HG02981 (cell line): ENCODE data around the gene SHISA3.
A peak's percentile ranks its signal among the peaks of the same experiment; 100 is the strongest.

Experiments
- ATAC-seq: cut with Tn5 transposase; IDR thresholded peaks from one replicate; pipeline ENCODE4 v1.9.1; 2021; ENCODE audit warnings: mild to moderate bottlenecking, moderate library complexity; ENCODE audit not compliant: unreplicated experiment

Gene SHISA3

GRCh38 chr4:42391355-42391664 is 6.0 kb upstream of the SHISA3 start:
- no peak for ATAC-seq

GRCh38 chr4:42391981-42392380 is 5.3 kb upstream of the SHISA3 start:
- no peak for ATAC-seq

DNA sequence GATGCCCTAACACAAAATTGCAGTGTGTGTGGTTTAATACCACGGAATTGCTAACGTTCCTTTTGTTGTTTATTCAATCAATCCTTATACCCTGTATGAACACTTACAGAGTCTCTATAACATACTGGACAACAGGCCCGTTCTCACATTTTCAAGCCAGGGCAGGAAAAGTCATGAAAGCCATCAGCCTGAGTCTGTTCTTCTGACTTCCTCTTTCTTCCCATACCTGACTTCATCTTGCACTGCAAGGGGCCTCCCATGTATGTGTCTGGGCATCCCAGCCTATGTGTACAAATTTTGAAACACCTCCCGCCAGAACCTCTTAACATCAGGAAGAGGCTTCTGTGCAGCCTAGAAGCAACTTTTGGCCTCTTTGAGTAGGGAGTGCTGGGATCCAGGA is 4.9 kb upstream of the SHISA3 start:
- no peak for ATAC-seq

DNA sequence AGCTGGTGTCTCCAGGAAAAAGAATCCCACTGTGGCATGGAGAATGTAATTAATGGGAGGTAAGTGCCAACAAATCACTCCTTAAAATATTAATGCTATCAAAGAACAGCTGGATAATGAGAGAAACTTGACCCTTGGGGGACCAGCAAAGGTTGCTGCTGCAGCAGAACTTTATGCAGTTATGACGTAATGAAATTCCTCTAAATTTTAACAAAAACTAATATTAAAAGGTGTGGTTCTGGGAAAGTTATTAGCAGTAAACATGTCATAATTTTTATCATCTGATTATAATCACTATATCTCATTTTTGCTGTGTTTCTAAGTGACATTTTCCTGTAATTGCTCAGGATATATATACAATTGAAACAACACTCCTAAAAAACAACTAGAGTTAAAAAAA is 1.7 kb upstream of the SHISA3 start:
- no peak for ATAC-seq

DNA sequence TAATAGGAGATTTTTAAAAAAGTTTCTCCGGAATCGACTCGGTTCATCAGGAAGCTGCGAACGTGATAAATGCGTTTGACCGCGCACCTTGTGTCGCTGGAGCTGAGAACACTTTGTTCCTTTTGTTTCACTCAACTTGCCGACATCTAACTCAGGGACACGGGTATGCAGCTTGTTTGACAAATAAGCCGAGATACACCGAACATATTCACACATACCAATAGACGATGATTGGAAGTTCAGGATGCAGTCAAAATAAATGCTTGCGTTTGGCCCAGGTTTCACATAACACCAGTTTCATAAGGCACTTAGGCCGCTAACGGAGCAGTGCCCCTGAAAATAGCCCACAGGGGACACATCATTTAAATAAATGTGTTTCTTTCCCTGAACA is 932 bp upstream of the SHISA3 start:
- ATAC-seq = no peak

DNA sequence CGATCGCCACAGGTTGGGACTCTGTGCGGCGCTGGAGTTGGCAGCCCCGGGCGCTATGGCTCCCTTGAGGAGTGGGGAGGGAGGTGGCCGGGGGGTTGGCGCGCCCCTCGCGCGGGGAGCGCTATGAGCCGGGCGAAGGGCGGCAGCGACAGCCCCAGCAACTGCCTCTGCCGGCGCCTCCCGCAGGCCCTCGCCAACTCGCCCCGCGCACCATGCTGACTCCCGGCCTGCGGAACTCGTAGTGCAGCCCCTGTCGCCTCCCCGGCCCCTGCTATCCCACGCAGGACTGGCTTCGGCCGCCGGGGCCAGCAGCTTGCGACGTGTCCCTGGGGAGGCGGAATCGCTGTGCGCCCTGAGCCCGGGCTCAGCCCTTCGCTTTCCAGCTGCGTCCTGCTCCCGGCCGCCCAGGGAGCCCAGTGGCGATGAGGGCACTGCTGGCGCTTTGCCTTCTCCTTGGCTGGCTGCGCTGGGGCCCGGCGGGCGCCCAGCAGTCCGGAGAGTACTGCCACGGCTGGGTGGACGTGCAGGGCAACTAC is 415 bp downstream of the SHISA3 start:
- peak; percentile 38 for ATAC-seq

GRCh38 chr4:42398171-42398870 is 1.0 kb downstream of the SHISA3 start:
- ATAC-seq = peak; percentile 38

DNA sequence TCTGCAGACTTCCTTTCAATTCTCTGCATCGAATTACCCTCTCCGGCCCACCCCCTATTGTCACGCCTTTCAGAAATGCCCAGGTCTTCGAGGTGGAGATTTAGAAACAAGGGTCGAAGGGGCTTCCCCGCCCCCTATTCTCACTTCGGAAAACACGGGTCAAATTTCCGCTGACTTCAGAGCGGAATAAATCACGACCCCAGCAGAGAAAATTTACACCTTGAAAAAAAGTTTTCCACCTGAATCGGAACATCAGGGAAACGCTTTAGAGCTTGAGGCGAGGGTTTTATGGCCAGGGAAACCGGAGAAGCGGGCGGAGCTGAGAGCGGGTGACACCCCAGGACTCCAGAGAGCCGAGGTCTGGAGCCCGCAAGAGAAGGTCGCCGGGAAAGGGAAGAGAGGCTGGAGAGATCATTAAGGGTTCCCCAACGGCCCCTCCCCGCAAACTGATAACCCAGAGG is 1.6 kb downstream of the SHISA3 start:
- no peak for ATAC-seq

GRCh38 chr4:42399393-42399792 is 2.1 kb downstream of the SHISA3 start:
- no peak for ATAC-seq

DNA sequence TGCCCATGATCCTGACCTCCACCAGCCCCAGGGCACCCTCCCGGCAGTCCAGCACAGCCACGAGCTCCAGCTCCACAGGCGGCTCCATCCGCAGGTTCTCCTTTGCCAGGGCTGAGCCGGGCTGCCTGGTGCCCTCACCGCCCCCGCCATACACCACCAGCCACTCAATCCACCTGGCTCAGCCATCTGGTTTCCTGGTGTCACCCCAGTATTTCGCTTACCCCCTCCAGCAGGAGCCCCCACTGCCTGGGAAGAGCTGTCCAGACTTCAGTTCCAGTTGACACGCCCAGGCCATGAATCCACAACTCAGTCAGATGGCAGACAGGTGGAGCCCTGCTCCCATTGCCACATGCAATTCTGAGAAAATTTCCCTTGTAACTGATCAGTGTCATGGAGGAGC is 3.9 kb downstream of the SHISA3 start:
- ATAC-seq = no peak

GRCh38 chr4:42404001-42404400 is 6.7 kb downstream of the SHISA3 start:
- no peak for ATAC-seq

GRCh38 chr4:42410446-42410845 is 13.2 kb downstream of the SHISA3 start:
- no peak for ATAC-seq

GRCh38 chr4:42411803-42412202 is 14.5 kb downstream of the SHISA3 start:
- no peak for ATAC-seq

GRCh38 chr4:42412251-42412650 is 15.0 kb downstream of the SHISA3 start:
- ATAC-seq = no peak

DNA sequence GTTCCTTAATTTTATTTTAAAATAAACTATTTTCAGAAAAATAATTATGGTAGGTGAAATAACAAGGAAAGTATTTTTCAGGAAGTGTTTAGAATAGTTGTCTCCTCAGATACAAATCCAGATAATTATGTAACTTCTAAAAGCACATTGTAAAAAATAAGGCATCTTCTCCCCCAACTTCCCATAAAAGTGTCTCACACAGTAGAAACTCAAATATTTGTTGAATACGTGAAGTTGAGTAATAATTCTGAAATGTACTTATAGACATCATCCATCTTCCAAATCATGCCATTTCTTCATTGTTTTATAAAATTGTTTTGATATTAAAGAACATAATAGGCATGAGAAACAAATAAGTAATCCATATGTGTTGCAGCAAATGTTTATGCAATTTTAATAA is 18.0 kb downstream of the SHISA3 start:
- no peak for ATAC-seq

DNA sequence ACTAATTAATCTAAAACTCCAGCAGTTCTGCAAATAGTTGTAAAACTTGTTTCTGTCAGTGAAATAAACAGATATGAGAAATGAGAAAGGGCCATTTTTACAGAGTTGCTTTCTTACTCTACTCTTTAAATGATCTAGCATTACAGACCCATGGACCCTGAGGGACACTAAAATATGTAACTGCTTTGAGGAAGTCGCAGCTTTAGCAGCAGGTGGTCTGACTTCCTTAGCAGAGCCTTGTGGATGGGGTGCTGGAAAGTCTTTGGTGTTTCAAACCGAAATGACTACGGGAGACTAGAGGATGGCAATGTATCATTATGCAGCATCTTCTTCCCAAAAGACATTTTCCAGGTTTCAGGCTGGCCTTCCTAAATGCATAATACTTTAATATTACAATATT is 18.7 kb downstream of the SHISA3 start:
- no peak for ATAC-seq

DNA sequence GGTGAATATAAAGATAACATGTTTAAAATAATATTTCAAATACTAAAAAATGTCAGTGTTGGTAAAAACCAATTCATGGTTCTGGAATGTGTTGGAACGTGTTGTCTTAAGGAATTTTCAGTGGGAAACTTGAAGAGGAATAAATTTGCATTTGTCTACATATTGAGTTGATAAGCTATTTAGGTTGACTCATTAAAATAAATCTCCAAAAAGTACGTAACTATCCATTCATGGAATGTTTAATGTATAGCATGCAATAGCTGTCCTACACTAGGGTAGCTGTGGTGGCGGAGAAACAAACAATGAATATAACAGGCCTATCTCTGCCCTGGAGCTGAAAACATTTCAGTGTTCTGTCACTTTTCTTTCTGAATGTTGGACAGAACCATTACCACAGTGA is 20.3 kb downstream of the SHISA3 start:
- ATAC-seq = no peak

GRCh38 chr4:42420140-42420539 is 22.9 kb downstream of the SHISA3 start:
- no peak for ATAC-seq

DNA sequence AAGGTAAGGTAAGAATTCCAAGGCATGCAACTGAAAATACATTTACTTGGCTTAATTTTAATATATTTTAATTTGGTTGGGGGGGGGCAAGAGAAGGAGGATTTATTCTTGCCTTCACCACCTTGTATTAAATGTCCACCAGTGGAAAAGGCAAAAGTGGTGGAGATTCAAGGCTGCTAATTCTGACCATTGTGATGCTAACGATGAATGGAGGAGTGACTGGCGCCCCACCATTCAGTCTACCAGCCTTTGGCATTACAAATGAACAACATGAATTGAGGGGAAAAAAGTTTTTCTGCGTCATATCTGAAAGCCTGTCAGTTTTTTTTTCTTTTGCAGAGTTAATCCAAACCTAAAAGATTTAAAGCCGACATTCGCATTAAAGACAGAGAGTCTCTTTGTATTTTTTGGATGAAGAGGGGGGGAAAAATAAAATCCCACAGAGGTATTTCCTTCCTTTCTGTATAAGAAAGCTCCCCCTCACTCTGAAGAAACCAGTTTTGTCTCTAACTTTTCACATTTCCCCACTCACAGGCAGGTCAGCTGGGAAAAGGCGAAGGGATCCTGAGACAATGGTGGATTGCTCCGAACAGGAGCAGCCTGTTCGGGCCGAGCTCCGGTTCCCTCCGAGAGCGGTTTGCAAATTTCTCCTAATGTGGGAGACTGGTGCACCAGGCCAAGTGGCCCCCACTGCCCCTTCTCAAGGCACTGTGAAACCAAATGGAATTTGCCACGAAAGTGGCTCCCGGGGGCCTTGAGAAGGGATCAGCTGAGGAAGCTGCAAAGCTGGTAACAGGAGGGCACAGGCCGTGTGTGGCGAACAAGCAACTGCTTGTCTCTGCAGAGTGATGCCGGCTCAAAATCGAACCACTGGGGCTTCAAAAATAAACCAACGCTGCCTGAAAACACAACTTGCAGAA is 28.1 kb downstream of the SHISA3 start:
- ATAC-seq = no peak

GRCh38 chr4:42428036-42428435 is 30.7 kb downstream of the SHISA3 start:
- no peak for ATAC-seq

DNA sequence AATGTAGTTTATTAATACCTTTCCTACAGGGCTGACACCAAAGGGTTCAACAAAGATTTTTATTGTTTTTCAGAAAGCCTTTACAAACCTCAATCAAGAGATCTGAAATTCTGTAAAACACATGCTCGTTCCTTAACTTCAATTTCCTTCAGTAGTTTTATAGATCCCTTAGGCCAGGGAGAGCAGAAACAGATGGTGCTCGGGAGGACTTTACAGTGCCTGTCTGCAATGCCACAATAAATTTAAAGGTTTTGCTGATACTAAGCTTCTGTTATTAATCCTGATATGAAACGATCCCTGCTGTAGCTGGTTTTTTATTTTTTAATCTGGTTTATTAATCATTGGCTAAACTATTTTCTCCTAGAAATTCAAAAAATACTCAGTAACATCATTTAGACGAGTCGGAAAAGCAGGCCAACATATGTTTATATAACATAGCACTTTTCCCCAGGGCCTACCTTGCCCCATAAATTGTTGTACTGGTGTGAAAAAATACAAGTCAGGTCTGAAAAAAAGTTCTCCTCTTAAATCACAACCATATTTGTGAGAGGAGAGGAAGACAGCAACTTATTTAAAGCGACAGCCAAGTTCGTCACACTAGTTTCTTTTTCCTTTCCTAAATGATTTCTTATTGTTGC is 39.8 kb downstream of the SHISA3 start:
- no peak for ATAC-seq

DNA sequence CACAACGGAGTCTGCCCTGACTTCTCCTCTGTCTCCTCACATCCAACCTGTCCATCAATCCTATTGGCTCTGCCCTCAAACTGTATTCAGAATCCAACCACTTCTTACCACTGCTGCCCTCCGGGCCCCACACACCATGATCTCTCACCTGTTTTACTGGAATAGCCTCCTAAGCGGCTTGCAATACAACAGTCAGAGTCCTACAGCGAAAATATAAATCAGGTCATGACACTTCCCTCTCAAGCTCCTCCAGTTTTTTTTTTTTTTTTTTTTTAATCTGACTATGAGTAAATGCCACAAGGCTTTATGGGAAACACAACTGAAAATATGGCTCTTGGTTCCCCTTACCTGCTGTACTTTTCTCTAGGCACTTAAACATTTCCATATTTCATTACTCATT is 42.8 kb downstream of the SHISA3 start:
- no peak for ATAC-seq
